ENCODE data around the gene CETP.

DNA sequence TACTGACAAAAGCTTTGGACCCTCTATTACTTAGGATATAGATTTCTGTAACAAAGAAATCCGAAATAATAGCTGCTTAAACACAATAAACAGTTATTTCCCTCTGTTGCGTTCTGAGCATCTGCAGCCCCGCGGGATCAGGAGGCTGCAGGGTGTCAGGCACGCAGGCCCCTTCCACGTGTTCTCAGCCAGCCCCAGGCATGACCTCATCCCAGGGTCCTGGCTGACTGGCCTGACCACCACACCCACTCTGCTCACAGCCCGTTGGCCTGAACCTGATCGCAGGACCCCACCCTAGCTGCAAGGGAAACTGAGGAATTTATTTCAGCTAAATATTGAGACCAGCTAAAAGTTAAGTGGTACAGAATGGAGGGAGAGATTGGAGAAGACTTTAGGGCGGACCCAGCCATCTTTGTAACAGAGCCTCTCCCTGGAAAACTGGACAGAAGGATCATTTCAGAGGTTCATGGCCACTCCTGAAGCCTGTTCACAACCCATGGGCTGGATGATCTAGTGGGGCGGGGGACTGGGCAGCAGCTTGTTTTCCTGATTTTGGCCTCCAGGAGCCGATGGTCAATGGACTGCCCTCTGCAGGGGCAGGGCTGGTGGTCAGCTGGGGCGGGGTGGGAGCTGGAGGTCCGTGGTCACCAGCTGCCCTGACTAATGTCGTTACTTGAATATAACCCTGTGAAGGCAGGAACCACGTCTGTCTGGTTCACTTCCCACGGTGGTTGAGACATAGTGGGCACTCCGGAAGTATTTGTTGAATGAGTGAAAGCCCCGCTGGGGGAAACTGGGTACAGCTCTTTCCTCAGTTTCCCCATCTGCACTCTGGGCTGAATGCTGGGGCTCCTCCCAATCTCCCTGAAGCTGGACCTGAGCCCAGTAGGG, 10.9 kb downstream of the CETP start:
- no peak for TF ChIP-seq POLR2A (IDR thresholded peaks at IDR 0.05)
- TF ChIP-seq, protein P1, sequence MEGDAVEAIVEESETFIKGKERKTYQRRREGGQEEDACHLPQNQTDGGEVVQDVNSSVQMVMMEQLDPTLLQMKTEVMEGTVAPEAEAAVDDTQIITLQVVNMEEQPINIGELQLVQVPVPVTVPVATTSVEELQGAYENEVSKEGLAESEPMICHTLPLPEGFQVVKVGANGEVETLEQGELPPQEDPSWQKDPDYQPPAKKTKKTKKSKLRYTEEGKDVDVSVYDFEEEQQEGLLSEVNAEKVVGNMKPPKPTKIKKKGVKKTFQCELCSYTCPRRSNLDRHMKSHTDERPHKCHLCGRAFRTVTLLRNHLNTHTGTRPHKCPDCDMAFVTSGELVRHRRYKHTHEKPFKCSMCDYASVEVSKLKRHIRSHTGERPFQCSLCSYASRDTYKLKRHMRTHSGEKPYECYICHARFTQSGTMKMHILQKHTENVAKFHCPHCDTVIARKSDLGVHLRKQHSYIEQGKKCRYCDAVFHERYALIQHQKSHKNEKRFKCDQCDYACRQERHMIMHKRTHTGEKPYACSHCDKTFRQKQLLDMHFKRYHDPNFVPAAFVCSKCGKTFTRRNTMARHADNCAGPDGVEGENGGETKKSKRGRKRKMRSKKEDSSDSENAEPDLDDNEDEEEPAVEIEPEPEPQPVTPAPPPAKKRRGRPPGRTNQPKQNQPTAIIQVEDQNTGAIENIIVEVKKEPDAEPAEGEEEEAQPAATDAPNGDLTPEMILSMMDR (IDR thresholded peaks at IDR 0.05) = no peak

All from adrenal gland (tissue), 5 donors.